WTC11 (cell line): ENCODE results near the gene DNTT. TPM values are rescaled to one million over a fixed set of nuclear protein-coding genes. Genes with fewer than 3 reads are reported as not detected.

Source experiments
- ATAC-seq: fragments of 200-7000 bp; cut with Tn5 transposase; 2 replicates; pipeline ENCODE4 v1.10.0; 2021; ENCODE audit warnings: mild to moderate bottlenecking, moderate library complexity
- CTCF ChIA-PET: fragments of 300-600 bp; sonication (Branson Sonifier 250); formaldehyde crosslinking; loops from one replicate; lab custom pipeline; 2021; ENCODE audit warnings: antibody characterized with exemption; lab: Charles Lee
- POLR2A ChIA-PET: fragments of 350-600 bp; sonication (Branson Sonifier 250); formaldehyde crosslinking; loops from one replicate; lab custom pipeline; 2021; ENCODE audit warnings: antibody characterized with exemption; lab: Charles Lee
- DNase-seq: peaks from one replicate; pipeline ENCODE4 v3.0.0; 2021; ENCODE audit warnings: low spot score
- H3K27ac Mint-ChIP-seq: 2 replicates; pipeline ENCODE4 v1.8.0; 2021; ENCODE audit warnings: mixed read lengths
- H3K27me3 Mint-ChIP-seq: 2 replicates; pipeline ENCODE4 v1.8.0; 2021; ENCODE audit warnings: low read depth, mild to moderate bottlenecking, moderate library complexity, mixed read lengths
- H3K36me3 Mint-ChIP-seq: 2 replicates; pipeline ENCODE4 v1.8.0; 2021; ENCODE audit warnings: mixed read lengths
- H3K4me1 Mint-ChIP-seq: 2 replicates; pipeline ENCODE4 v1.8.0; 2022; ENCODE audit warnings: mixed read lengths
- H3K4me3 Mint-ChIP-seq: 2 replicates; pipeline ENCODE4 v1.8.0; 2021; ENCODE audit warnings: mild to moderate bottlenecking, moderate library complexity, mixed read lengths
- H3K9me3 Mint-ChIP-seq: 2 replicates; pipeline ENCODE4 v1.8.0; 2021; ENCODE audit warnings: mixed read lengths
- FOXK1 ChIP-seq: sonication (generic); formaldehyde crosslinking; IDR thresholded peaks from 2 replicates; pipeline ENCODE4 v1.8.0; 2022; ENCODE audit warnings: mild to moderate bottlenecking, moderate library complexity, missing genetic modification reagents
- NFE2L1 ChIP-seq: sonication (generic); formaldehyde crosslinking; IDR thresholded peaks from 2 replicates; pipeline ENCODE4 v1.8.1; 2023; ENCODE audit warnings: missing genetic modification reagents
- NR2C2 ChIP-seq: sonication (generic); formaldehyde crosslinking; IDR thresholded peaks from 2 replicates; pipeline ENCODE4 v1.8.0; 2022; ENCODE audit warnings: mild to moderate bottlenecking, missing genetic modification reagents
- SMAD3 ChIP-seq: sonication (generic); formaldehyde crosslinking; IDR thresholded peaks from 2 replicates; pipeline ENCODE4 v1.8.0; 2022; ENCODE audit warnings: missing genetic modification reagents, mild to moderate bottlenecking, borderline replicate concordance
- TEAD1 ChIP-seq: sonication (generic); formaldehyde crosslinking; IDR thresholded peaks from 2 replicates; pipeline ENCODE4 v1.8.0; 2022; ENCODE audit warnings: mild to moderate bottlenecking, missing genetic modification reagents
- ZNF281 ChIP-seq: sonication (generic); formaldehyde crosslinking; IDR thresholded peaks from 2 replicates; pipeline ENCODE4 v1.8.0; 2023; ENCODE audit warnings: mild to moderate bottlenecking, missing genetic modification reagents
- total RNA-seq: library from RNA; stranded (reverse); gene quantifications from 3 replicates; pipeline ENCODE4 v1.2.3, GENCODE V29; 2021
- TF ChIP-seq, protein P1 (sequence below): sonication (generic); formaldehyde crosslinking; IDR thresholded peaks from 2 replicates; pipeline ENCODE4 v1.8.0; 2022; ENCODE audit warnings: mild to moderate bottlenecking, missing genetic modification reagents
- TF ChIP-seq, protein P2 (sequence below): sonication (generic); formaldehyde crosslinking; IDR thresholded peaks from 2 replicates; pipeline ENCODE4 v1.8.0; 2022; ENCODE audit warnings: mild to moderate bottlenecking, missing genetic modification reagents
- TF ChIP-seq, protein P3 (sequence below): sonication (generic); formaldehyde crosslinking; IDR thresholded peaks from 2 replicates; pipeline ENCODE4 v1.8.0; 2023; ENCODE audit warnings: missing genetic modification reagents
- TF ChIP-seq, protein P4 (sequence below): sonication (generic); formaldehyde crosslinking; IDR thresholded peaks from 2 replicates; pipeline ENCODE4 v1.8.1; 2023; ENCODE audit warnings: mild to moderate bottlenecking, missing genetic modification reagents
- TF ChIP-seq, protein P5 (sequence below): fragments of 250-450 bp; sonication (Bioruptor Pico); IDR thresholded peaks from 2 replicates; pipeline ENCODE4 v1.9.0; 2021; ENCODE audit warnings: mild to moderate bottlenecking, borderline replicate concordance

Gene DNTT
- total RNA-seq, 1 experiment from 2014 or later: not detected

DNA sequence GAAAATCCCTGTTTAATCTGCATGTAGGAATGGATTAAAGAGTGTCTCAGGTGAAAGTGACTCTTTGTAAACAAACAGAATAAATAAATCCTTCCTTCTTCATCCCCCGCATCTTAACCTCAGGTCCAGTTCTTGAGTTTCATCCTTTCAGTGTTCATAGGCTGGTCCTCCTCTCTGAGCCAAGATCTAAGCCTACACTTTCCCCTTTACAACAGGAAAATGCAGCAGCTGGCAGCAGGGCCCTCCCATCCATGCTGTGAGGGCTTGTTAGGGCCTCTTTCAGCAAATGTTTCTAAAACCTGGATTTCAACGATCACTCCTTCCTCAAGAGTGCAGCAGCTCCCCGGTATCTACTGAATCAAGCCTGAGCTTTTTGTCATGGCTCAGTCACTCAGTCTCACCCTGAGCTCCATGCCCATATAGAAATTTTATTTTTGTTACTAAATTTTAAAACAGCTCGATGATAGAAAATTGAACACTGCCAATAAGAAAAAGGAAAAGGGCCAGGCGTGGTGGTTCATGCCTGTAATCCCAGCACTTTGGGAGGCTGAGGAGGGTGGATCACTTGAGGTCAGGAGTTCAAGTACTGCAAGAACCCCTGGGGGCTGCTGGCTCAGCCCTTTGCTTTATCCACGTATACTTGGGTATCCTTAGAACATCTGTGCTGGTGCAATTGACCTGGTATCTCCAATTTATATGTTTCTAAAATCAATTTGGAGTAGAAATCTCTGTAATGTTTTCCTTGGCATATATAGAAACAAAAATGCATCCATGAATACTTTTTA, 48.5 kb upstream of the DNTT start:
- Mint-ChIP-seq H3K27me3 (no peaks in the 10 kb centered on the region), H3K4me3 (no peak overlapping the region; the same call in 1 of the 2 replicates), H3K9me3 (no peaks in the 10 kb centered on the region)
- POLR2A ChIA-PET: interaction anchor here (0.9 kb wide), 1 partner anchor 54 kb away, joined by 3 read pairs; no protein-coding TSS in a partner anchor
- TF ChIP-seq ZNF281 (CRISPR knock-in tag): no peak
- TF ChIP-seq SMAD3 (CRISPR knock-in tag): no peak
- TF ChIP-seq, protein P1, sequence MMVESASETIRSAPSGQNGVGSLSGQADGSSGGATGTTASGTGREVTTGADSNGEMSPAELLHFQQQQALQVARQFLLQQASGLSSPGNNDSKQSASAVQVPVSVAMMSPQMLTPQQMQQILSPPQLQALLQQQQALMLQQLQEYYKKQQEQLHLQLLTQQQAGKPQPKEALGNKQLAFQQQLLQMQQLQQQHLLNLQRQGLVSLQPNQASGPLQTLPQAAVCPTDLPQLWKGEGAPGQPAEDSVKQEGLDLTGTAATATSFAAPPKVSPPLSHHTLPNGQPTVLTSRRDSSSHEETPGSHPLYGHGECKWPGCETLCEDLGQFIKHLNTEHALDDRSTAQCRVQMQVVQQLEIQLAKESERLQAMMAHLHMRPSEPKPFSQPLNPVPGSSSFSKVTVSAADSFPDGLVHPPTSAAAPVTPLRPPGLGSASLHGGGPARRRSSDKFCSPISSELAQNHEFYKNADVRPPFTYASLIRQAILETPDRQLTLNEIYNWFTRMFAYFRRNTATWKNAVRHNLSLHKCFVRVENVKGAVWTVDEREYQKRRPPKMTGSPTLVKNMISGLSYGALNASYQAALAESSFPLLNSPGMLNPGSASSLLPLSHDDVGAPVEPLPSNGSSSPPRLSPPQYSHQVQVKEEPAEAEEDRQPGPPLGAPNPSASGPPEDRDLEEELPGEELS (CRISPR knock-in tag): no peak
- TF ChIP-seq, protein P2, sequence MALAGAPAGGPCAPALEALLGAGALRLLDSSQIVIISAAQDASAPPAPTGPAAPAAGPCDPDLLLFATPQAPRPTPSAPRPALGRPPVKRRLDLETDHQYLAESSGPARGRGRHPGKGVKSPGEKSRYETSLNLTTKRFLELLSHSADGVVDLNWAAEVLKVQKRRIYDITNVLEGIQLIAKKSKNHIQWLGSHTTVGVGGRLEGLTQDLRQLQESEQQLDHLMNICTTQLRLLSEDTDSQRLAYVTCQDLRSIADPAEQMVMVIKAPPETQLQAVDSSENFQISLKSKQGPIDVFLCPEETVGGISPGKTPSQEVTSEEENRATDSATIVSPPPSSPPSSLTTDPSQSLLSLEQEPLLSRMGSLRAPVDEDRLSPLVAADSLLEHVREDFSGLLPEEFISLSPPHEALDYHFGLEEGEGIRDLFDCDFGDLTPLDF (CRISPR knock-in tag): no peak
- no peak for TF ChIP-seq NFE2L1 (CRISPR knock-in tag)
- TF ChIP-seq, protein P3, sequence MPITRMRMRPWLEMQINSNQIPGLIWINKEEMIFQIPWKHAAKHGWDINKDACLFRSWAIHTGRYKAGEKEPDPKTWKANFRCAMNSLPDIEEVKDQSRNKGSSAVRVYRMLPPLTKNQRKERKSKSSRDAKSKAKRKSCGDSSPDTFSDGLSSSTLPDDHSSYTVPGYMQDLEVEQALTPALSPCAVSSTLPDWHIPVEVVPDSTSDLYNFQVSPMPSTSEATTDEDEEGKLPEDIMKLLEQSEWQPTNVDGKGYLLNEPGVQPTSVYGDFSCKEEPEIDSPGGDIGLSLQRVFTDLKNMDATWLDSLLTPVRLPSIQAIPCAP (CRISPR knock-in tag): no peak
- TF ChIP-seq, protein P4, sequence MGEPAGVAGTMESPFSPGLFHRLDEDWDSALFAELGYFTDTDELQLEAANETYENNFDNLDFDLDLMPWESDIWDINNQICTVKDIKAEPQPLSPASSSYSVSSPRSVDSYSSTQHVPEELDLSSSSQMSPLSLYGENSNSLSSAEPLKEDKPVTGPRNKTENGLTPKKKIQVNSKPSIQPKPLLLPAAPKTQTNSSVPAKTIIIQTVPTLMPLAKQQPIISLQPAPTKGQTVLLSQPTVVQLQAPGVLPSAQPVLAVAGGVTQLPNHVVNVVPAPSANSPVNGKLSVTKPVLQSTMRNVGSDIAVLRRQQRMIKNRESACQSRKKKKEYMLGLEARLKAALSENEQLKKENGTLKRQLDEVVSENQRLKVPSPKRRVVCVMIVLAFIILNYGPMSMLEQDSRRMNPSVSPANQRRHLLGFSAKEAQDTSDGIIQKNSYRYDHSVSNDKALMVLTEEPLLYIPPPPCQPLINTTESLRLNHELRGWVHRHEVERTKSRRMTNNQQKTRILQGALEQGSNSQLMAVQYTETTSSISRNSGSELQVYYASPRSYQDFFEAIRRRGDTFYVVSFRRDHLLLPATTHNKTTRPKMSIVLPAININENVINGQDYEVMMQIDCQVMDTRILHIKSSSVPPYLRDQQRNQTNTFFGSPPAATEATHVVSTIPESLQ: no peak
- TF ChIP-seq FOXK1: no peak
- TF ChIP-seq, protein P5, sequence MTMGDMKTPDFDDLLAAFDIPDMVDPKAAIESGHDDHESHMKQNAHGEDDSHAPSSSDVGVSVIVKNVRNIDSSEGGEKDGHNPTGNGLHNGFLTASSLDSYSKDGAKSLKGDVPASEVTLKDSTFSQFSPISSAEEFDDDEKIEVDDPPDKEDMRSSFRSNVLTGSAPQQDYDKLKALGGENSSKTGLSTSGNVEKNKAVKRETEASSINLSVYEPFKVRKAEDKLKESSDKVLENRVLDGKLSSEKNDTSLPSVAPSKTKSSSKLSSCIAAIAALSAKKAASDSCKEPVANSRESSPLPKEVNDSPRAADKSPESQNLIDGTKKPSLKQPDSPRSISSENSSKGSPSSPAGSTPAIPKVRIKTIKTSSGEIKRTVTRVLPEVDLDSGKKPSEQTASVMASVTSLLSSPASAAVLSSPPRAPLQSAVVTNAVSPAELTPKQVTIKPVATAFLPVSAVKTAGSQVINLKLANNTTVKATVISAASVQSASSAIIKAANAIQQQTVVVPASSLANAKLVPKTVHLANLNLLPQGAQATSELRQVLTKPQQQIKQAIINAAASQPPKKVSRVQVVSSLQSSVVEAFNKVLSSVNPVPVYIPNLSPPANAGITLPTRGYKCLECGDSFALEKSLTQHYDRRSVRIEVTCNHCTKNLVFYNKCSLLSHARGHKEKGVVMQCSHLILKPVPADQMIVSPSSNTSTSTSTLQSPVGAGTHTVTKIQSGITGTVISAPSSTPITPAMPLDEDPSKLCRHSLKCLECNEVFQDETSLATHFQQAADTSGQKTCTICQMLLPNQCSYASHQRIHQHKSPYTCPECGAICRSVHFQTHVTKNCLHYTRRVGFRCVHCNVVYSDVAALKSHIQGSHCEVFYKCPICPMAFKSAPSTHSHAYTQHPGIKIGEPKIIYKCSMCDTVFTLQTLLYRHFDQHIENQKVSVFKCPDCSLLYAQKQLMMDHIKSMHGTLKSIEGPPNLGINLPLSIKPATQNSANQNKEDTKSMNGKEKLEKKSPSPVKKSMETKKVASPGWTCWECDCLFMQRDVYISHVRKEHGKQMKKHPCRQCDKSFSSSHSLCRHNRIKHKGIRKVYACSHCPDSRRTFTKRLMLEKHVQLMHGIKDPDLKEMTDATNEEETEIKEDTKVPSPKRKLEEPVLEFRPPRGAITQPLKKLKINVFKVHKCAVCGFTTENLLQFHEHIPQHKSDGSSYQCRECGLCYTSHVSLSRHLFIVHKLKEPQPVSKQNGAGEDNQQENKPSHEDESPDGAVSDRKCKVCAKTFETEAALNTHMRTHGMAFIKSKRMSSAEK: no peak
- no peak for TF ChIP-seq NR2C2 (CRISPR knock-in tag)
- no peak for TF ChIP-seq TEAD1 (CRISPR knock-in tag)
- TF ChIP-seq, all 79 proteins: peak for 0
- H3K4me1 Mint-ChIP-seq: peaks cover 20% of the 10 kb centered on the region
- DNase-seq (no peak), ATAC-seq (peak; percentile 72)
- CTCF ChIA-PET: interaction anchor here (0.8 to 1.7 kb wide), 3 partner anchors 26 to 239 kb away, joined by 3 to 12 read pairs (median 3); no protein-coding TSS in a partner anchor
- no peaks in the 10 kb centered on the region for H3K36me3 Mint-ChIP-seq
- H3K27ac Mint-ChIP-seq: 0 out of 2 replicates have a peak overlapping the region, but pooled peaks have one; percentile 36
